Measurements from ENCODE around the gene SIX1.

DNA sequence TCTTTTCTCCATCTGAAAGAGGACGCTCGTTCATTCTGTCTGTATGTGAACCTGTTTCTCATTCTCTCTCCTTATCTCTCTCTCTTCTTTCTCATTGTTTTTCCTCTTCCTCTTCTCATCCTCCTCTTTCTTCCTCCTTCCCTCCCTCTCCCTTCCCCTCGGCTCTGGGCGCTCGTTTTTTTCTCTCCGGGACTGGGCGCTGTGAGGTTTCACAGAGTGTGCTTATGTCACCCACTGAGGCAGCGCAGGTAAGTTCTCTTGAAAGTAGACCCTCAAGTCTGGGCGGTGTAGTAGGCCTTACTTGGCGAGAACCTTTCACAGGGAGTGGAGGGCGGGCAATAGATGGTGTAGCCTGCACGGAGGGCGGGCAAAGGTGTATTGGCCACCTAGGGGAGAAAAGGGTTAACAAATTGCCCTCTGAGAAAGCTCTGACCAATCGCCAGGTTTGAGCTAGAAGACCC, 4.5 kb upstream of the SIX1 start:
- TF ChIP-seq ZFP3 (CRISPR knock-in tag; IDR thresholded peaks at IDR 0.05) (no peak), ZFP30 (CRISPR knock-in tag; IDR thresholded peaks at IDR 0.05) (no peak), ZNF8 (CRISPR knock-in tag; IDR thresholded peaks at IDR 0.05) (no peak), TCF4 (CRISPR knock-in tag; IDR thresholded peaks at IDR 0.05; ENCODE audit: borderline replicate concordance) (no peak), PPARA (CRISPR knock-in tag; IDR thresholded peaks at IDR 0.05; ENCODE audit: borderline replicate concordance) (no peak), ZC3H10 (CRISPR knock-in tag; IDR thresholded peaks at IDR 0.05) (no peak), RARB (CRISPR knock-in tag; IDR thresholded peaks at IDR 0.05) (no peak), ZNF565 (CRISPR knock-in tag; conservative IDR thresholded peaks at IDR 0.05; ENCODE audit: low read depth) (no peak), ESRRG (CRISPR knock-in tag; IDR thresholded peaks at IDR 0.05) (no peak), BACH2 (CRISPR knock-in tag; IDR thresholded peaks at IDR 0.05; ENCODE audit: borderline replicate concordance) (no peak)
- TF ChIP-seq, protein P1, sequence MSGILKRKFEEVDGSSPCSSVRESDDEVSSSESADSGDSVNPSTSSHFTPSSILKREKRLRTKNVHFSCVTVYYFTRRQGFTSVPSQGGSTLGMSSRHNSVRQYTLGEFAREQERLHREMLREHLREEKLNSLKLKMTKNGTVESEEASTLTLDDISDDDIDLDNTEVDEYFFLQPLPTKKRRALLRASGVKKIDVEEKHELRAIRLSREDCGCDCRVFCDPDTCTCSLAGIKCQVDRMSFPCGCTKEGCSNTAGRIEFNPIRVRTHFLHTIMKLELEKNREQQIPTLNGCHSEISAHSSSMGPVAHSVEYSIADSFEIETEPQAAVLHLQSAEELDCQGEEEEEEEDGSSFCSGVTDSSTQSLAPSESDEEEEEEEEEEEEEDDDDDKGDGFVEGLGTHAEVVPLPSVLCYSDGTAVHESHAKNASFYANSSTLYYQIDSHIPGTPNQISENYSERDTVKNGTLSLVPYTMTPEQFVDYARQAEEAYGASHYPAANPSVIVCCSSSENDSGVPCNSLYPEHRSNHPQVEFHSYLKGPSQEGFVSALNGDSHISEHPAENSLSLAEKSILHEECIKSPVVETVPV (CRISPR knock-in tag; IDR thresholded peaks at IDR 0.05): no peak
- TF ChIP-seq, protein P2, sequence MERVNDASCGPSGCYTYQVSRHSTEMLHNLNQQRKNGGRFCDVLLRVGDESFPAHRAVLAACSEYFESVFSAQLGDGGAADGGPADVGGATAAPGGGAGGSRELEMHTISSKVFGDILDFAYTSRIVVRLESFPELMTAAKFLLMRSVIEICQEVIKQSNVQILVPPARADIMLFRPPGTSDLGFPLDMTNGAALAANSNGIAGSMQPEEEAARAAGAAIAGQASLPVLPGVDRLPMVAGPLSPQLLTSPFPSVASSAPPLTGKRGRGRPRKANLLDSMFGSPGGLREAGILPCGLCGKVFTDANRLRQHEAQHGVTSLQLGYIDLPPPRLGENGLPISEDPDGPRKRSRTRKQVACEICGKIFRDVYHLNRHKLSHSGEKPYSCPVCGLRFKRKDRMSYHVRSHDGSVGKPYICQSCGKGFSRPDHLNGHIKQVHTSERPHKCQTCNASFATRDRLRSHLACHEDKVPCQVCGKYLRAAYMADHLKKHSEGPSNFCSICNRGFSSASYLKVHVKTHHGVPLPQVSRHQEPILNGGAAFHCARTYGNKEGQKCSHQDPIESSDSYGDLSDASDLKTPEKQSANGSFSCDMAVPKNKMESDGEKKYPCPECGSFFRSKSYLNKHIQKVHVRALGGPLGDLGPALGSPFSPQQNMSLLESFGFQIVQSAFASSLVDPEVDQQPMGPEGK (CRISPR knock-in tag; IDR thresholded peaks at IDR 0.05; ENCODE audit: borderline replicate concordance): no peak
- TF ChIP-seq, protein P3, sequence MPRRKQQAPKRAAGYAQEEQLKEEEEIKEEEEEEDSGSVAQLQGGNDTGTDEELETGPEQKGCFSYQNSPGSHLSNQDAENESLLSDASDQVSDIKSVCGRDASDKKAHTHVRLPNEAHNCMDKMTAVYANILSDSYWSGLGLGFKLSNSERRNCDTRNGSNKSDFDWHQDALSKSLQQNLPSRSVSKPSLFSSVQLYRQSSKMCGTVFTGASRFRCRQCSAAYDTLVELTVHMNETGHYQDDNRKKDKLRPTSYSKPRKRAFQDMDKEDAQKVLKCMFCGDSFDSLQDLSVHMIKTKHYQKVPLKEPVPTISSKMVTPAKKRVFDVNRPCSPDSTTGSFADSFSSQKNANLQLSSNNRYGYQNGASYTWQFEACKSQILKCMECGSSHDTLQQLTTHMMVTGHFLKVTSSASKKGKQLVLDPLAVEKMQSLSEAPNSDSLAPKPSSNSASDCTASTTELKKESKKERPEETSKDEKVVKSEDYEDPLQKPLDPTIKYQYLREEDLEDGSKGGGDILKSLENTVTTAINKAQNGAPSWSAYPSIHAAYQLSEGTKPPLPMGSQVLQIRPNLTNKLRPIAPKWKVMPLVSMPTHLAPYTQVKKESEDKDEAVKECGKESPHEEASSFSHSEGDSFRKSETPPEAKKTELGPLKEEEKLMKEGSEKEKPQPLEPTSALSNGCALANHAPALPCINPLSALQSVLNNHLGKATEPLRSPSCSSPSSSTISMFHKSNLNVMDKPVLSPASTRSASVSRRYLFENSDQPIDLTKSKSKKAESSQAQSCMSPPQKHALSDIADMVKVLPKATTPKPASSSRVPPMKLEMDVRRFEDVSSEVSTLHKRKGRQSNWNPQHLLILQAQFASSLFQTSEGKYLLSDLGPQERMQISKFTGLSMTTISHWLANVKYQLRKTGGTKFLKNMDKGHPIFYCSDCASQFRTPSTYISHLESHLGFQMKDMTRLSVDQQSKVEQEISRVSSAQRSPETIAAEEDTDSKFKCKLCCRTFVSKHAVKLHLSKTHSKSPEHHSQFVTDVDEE (CRISPR knock-in tag; IDR thresholded peaks at IDR 0.05): no peak

Measured in SK-N-SH treated with all-trans-retinoic acid at 6 μM for 48 hours (cell line).